Endothelial cell (in vitro differentiated cells): ENCODE measurements around the gene USP9X. TPM values are rescaled to one million over a fixed set of nuclear protein-coding genes. Genes with fewer than 3 reads are reported as not detected.

ENCODE experiments used
- DNase-seq: peaks from one replicate; pipeline ENCODE4 v3.0.0; 2021; ENCODE audit warnings: low spot score
- H3K27ac Mint-ChIP-seq: one replicate; pipeline ENCODE4 v1.8.0; 2021; ENCODE audit warnings: mixed read lengths, inconsistent platforms; ENCODE audit not compliant: unreplicated experiment
- H3K27me3 Mint-ChIP-seq: one replicate; pipeline ENCODE4 v1.8.0; 2021; ENCODE audit warnings: mild to moderate bottlenecking, moderate library complexity, mixed read lengths, inconsistent platforms; ENCODE audit not compliant: unreplicated experiment
- H3K36me3 Mint-ChIP-seq: one replicate; pipeline ENCODE4 v1.8.0; 2021; ENCODE audit warnings: mild to moderate bottlenecking, low read depth, mixed read lengths, inconsistent platforms; ENCODE audit not compliant: unreplicated experiment
- H3K4me1 Mint-ChIP-seq: one replicate; pipeline ENCODE4 v1.8.0; 2021; ENCODE audit warnings: mild to moderate bottlenecking, mixed read lengths, inconsistent platforms; ENCODE audit not compliant: unreplicated experiment
- H3K4me3 Mint-ChIP-seq: one replicate; pipeline ENCODE4 v1.8.0; 2021; ENCODE audit warnings: mild to moderate bottlenecking, mixed read lengths, inconsistent platforms; ENCODE audit not compliant: unreplicated experiment
- H3K9me3 Mint-ChIP-seq: one replicate; pipeline ENCODE4 v1.8.0; 2021; ENCODE audit warnings: mixed read lengths, inconsistent platforms; ENCODE audit not compliant: unreplicated experiment
- total RNA-seq: library from RNA; stranded (reverse); fragmentation: NEBNext Ultra II Directional; extraction: Animal tissue kit (Norgen Biotek cat#: 25700); gene quantifications from one replicate; pipeline ENCODE4 v1.2.1, GENCODE V29; 2021; ENCODE audit not compliant: unreplicated experiment
- TF ChIP-seq, protein P1 (sequence below): fragments of 200-600 bp; sonication (generic); IDR thresholded peaks from one replicate; pipeline ENCODE4 v1.5.0; 2021; ENCODE audit warnings: antibody characterized with exemption; ENCODE audit not compliant: unreplicated experiment

USP9X gene
- total RNA-seq, 1 donor from 2014 or later = 72.9 TPM

DNA sequence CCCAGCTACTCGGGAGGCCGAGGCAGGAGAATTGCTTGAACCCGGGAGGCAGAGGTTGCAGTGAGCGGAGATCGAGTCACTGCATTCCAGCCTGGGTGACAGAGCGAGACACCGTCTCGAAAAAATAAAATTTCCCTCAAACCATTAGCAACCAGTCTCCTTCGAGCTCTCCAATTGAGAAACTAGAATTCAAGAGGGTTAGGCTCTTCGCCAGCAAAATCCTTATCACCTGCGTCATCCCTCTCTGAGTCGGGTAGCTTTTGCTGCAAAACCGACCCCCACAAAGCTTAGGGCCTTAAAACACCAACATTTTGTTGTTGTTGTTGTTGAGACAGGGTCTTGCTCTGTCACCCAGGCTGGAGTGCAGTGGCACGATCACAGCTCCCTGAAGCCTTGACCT, 173.6 kb downstream of the USP9X start:
- Mint-ChIP-seq H3K36me3 (no peaks in the 10 kb centered on the region), H3K27ac (no peak overlapping the region), H3K27me3 (no peaks in the 10 kb centered on the region), H3K4me1 (no peaks in the 10 kb centered on the region), H3K4me3 (no peak overlapping the region), H3K9me3 (no peaks in the 10 kb centered on the region)
- DNase-seq = no peak
- TF ChIP-seq, protein P1, sequence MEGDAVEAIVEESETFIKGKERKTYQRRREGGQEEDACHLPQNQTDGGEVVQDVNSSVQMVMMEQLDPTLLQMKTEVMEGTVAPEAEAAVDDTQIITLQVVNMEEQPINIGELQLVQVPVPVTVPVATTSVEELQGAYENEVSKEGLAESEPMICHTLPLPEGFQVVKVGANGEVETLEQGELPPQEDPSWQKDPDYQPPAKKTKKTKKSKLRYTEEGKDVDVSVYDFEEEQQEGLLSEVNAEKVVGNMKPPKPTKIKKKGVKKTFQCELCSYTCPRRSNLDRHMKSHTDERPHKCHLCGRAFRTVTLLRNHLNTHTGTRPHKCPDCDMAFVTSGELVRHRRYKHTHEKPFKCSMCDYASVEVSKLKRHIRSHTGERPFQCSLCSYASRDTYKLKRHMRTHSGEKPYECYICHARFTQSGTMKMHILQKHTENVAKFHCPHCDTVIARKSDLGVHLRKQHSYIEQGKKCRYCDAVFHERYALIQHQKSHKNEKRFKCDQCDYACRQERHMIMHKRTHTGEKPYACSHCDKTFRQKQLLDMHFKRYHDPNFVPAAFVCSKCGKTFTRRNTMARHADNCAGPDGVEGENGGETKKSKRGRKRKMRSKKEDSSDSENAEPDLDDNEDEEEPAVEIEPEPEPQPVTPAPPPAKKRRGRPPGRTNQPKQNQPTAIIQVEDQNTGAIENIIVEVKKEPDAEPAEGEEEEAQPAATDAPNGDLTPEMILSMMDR = no peak

DNA sequence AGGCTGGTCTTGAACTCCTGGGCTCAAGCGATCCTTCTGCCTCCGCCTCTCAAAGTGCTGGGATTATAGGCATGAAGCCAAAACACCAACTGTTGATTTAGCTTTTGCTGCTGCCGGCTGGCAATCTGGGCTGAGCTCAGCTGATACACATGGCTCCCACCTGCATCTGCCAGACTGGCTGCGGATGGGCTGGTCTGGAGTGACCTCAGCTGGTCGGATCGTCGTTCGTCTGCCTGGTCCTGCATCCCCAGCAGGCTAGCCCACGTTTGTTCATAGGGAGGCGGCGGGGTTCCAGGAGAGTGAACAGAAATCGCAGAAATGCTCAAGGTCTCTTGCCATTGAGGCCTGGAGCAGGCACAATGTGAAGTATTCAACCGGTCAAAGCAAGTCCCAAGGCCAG, 174.3 kb downstream of the USP9X start:
- no peak overlapping the region for H3K4me3 Mint-ChIP-seq
- H3K9me3 Mint-ChIP-seq = no peaks in the 10 kb centered on the region
- no peaks in the 10 kb centered on the region for H3K4me1 Mint-ChIP-seq
- DNase-seq = no peak
- no peaks in the 10 kb centered on the region for H3K36me3 Mint-ChIP-seq
- no peak overlapping the region for H3K27ac Mint-ChIP-seq
- TF ChIP-seq, protein P1 = no peak
- H3K27me3 Mint-ChIP-seq = no peaks in the 10 kb centered on the region

DNA sequence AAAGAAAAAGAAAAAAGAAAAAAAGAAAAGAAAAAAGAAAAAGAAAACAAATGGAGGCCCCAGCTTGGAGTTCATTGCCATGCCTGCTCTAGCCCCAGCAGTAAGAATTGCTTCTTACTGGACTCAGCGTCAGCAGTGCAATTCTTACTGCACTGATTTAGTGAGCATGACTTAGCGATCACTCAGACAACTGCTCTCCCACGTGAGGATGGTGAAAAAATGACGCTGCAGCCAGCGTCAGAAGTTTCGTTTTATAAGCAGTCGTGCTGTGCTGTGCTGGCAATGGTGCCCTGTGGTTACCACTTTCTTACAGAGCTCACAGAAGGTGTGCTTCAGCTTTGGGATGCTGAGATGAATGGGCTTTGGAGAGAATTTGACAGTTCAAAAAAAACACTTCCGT, 180.4 kb downstream of the USP9X start:
- H3K4me3 Mint-ChIP-seq = no peak overlapping the region
- DNase-seq = no peak
- no peaks in the 10 kb centered on the region for H3K36me3 Mint-ChIP-seq
- no peaks in the 10 kb centered on the region for H3K4me1 Mint-ChIP-seq
- H3K27ac Mint-ChIP-seq = no peak overlapping the region
- no peaks in the 10 kb centered on the region for H3K9me3 Mint-ChIP-seq
- H3K27me3 Mint-ChIP-seq = no peaks in the 10 kb centered on the region
- TF ChIP-seq, protein P1 = no peak

DNA sequence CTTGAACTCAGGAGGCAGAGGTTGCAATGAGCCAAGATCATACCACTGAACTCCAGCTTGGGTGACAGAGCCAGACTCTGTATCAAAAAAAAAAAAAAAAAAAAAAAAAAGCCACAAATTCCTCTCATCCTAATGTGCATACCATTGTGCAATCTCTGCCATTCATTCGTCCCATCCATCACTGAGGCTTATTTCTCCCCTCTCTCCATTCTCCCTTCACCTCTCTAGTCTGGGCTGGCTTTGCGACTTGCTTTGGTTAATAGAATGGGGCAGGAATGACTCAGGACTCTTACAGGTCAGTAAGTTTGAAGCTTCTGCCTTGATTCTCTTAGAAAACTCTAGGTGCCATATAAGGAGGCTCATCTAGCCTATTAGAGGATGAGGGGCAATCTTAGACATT, 188.4 kb downstream of the USP9X start:
- H3K27me3 Mint-ChIP-seq = no peaks in the 10 kb centered on the region
- H3K4me3 Mint-ChIP-seq = no peak overlapping the region
- H3K36me3 Mint-ChIP-seq = no peaks in the 10 kb centered on the region

More for the DNA sequence above, 188.4 kb downstream of the USP9X start:
- DNase-seq = no peak
- no peaks in the 10 kb centered on the region for H3K9me3 Mint-ChIP-seq
- no peak overlapping the region for H3K27ac Mint-ChIP-seq
- no peaks in the 10 kb centered on the region for H3K4me1 Mint-ChIP-seq
- TF ChIP-seq, protein P1 = no peak
